ENCODE results near the gene OMG. TPM values are rescaled to one million over a fixed set of nuclear protein-coding genes. Genes with fewer than 3 reads are reported as not detected.
"Not testable (repeated sequence)": the region's sequence is repeated elsewhere in the genome, so short reads cannot be mapped to it uniquely, and the experiment has no call there.

OMG gene
- total RNA-seq, 4 donors from 2014 or later: 0.76 TPM; not detected in 3

GRCh38 chr17:31289790-31290189 lies 7.2 kb downstream of the OMG start:
- no peak for TF ChIP-seq CTCF (IDR thresholded peaks at IDR 0.05)
- Histone ChIP-seq H3K27ac (no peak overlapping the region), H3K36me3 (peaks cover 0 to 12% (median 0%) of the 10 kb centered on the region in 3 donors), H3K9me3 (no peaks in the 10 kb centered on the region), H3K4me1 (no peaks in the 10 kb centered on the region), H3K4me3 (no peak overlapping the region), H3K27me3 (no peaks in the 10 kb centered on the region)
- intact Hi-C loops (cut with DNase I): no loop called here
- 51 to 71% methylated on average over 3 of the region's 3 CpGs for WGBS, 2 donors
- no peak for DNase-seq

GRCh38 chr17:31287932-31288331 lies 9.1 kb downstream of the OMG start:
- H3K4me1 ChIP-seq; H3K4me3 ChIP-seq; H3K27ac ChIP-seq; H3K27me3 ChIP-seq; DNase-seq; H3K9me3 ChIP-seq; intact Hi-C loops (cut with DNase I): not testable (repeated sequence)
- 100% methylated on average over 1 of the region's 1 CpG for WGBS, 2 donors
- H3K36me3 ChIP-seq: peaks cover 0 to 13% (median 0%) of the 10 kb centered on the region in 3 donors

- WGBS, 2 donors: 89 to 95% methylated on average over 1 of the region's 1 CpG
- TF ChIP-seq POLR2A (IDR thresholded peaks at IDR 0.05) (no peak), CTCF (IDR thresholded peaks at IDR 0.05) (no peak)
Observed at GRCh38 chr17:31286587-31286986, 10.5 kb downstream of the OMG start.

GRCh38 chr17:31283841-31284240 lies 13.2 kb downstream of the OMG start:
- peaks cover 0 to 32% (median 0%) of the 10 kb centered on the region in 3 donors for H3K36me3 ChIP-seq
- TF ChIP-seq CTCF (IDR thresholded peaks at IDR 0.05) (no peak), POLR2A (IDR thresholded peaks at IDR 0.05) (no peak)
- no peaks in the 10 kb centered on the region for H3K4me1 ChIP-seq
- no peaks in the 10 kb centered on the region for H3K9me3 ChIP-seq
- H3K4me3 ChIP-seq: no peak overlapping the region
- H3K27me3 ChIP-seq: no peaks in the 10 kb centered on the region
- no peak overlapping the region for H3K27ac ChIP-seq
- intact Hi-C loops (cut with DNase I): no loop called here
- DNase-seq: no peak

More at GRCh38 chr17:31286587-31286986, 10.5 kb downstream of the OMG start:
- H3K36me3 ChIP-seq: peaks cover 0 to 11% (median 0%) of the 10 kb centered on the region in 3 donors
- intact Hi-C loops (cut with DNase I): no loop called here
- H3K4me3 ChIP-seq: no peak overlapping the region
- no peak for DNase-seq
- H3K4me1 ChIP-seq: no peaks in the 10 kb centered on the region
- H3K27me3 ChIP-seq: no peaks in the 10 kb centered on the region
- no peaks in the 10 kb centered on the region for H3K9me3 ChIP-seq
- no peak overlapping the region for H3K27ac ChIP-seq

- DNase-seq: no peak
- WGBS, 2 donors: 71 to 93% methylated on average over 2 of the region's 2 CpGs
- H3K36me3 ChIP-seq: peaks cover 0 to 46% (median 0%) of the 10 kb centered on the region in 3 donors
Observed at GRCh38 chr17:31281061-31281460, 16.0 kb downstream of the OMG start.

More at GRCh38 chr17:31281061-31281460, 16.0 kb downstream of the OMG start:
- no peaks in the 10 kb centered on the region for H3K4me1 ChIP-seq
- no peaks in the 10 kb centered on the region for H3K9me3 ChIP-seq
- H3K4me3 ChIP-seq: no peak overlapping the region
- TF ChIP-seq POLR2A (IDR thresholded peaks at IDR 0.05): no peak
- TF ChIP-seq CTCF (IDR thresholded peaks at IDR 0.05): no peak
- H3K27ac ChIP-seq: no peak overlapping the region
- H3K27me3 ChIP-seq: no peaks in the 10 kb centered on the region
- intact Hi-C loops (cut with DNase I): no loop called here

All from esophagus squamous epithelium (tissue), 5 donors.